Hematopoietic multipotent progenitor cell treated with erythropoietin and hydrocortisone succinate and interleukin-3 and kit ligand, for 4 days (in vitro differentiated cells): ENCODE data around the gene KASH5.

Experiments
- DNase-seq: peaks from one replicate; pipeline ENCODE4 v3.0.0-alpha.2; 2015

Gene KASH5

GRCh38 chr19:49422407-49423070 lies 34.5 kb downstream of the KASH5 start:
- DNase-seq, result peak; percentile 73

- DNase-seq, result no peak
These were observed 35.3 kb downstream of the KASH5 start, which contains the start of gene PTH2 for GRCh38 chr19:49423071-49423984. TSS of gene PTH2 (minus strand) at chr19:49423441. CDS start at chr19:49423339, 102 bp downstream.

- no peak for DNase-seq
These were observed 35.9 kb downstream of the KASH5 start for GRCh38 chr19:49423985-49424303.

GRCh38 chr19:49425178-49425577 lies 37.1 kb downstream of the KASH5 start, which contains the start of gene GFY:
TSS of gene GFY (plus strand) at chr19:49425388. CDS start at chr19:49426431, 1,043 bp downstream.
- DNase-seq, result no peak

- DNase-seq, result no peak
These were observed 38.0 kb downstream of the KASH5 start for GRCh38 chr19:49425922-49426592.

GRCh38 chr19:49427339-49427738 lies 39.3 kb downstream of the KASH5 start:
- no peak for DNase-seq

- DNase-seq, result peak; percentile 67
These were observed 40.0 kb downstream of the KASH5 start for GRCh38 chr19:49427855-49428546.

- no peak for DNase-seq
These were observed 40.8 kb downstream of the KASH5 start for GRCh38 chr19:49428547-49429451.

GRCh38 chr19:49430172-49430677 lies 42.2 kb downstream of the KASH5 start:
- no peak for DNase-seq

GRCh38 chr19:49430678-49431329 lies 42.8 kb downstream of the KASH5 start:
- peak; percentile 65 for DNase-seq

GRCh38 chr19:49431330-49431749 lies 43.3 kb downstream of the KASH5 start:
- peak; percentile 52 for DNase-seq

- peak; percentile 43 for DNase-seq
These were observed 44.4 kb downstream of the KASH5 start for GRCh38 chr19:49432141-49433073.

GRCh38 chr19:49433240-49433901 lies 45.3 kb downstream of the KASH5 start:
- DNase-seq, result no peak

- no peak for DNase-seq
These were observed 47.0 kb downstream of the KASH5 start for GRCh38 chr19:49434907-49435583.

GRCh38 chr19:49435670-49436069 lies 47.6 kb downstream of the KASH5 start:
- no peak for DNase-seq

- DNase-seq, result peak; percentile 77
These were observed 48.5 kb downstream of the KASH5 start for GRCh38 chr19:49436381-49437017.

- no peak for DNase-seq
These were observed 49.2 kb downstream of the KASH5 start for GRCh38 chr19:49437231-49437630.

GRCh38 chr19:49438261-49438660 lies 50.2 kb downstream of the KASH5 start:
- DNase-seq, result no peak
